Thyroid gland (tissue), 4 donors: ENCODE measurements around the gene PRELID2. TPM values are rescaled to one million over a fixed set of nuclear protein-coding genes. Genes with fewer than 3 reads are reported as not detected.
A peak's percentile ranks its signal among the peaks of the same experiment; 100 is the strongest.
"Not testable (repeated sequence)": the region's sequence is repeated elsewhere in the genome, so short reads cannot be mapped to it uniquely, and the experiment has no call there.

ENCODE experiments used
- DNase-seq, 2 donors: peaks; one replicate each; pipeline ENCODE4 v3.0.0-alpha.2; 2019
- H3K27ac ChIP-seq, 3 donors: fragments of 200-600 bp; sonication (generic); 1 replicate in 2 of 3; 2 replicates in 1 of 3; pipeline ENCODE4 v1.5.1; 2016 to 2019; ENCODE audit warnings: mild to moderate bottlenecking in 1 of 3, moderate library complexity in 1 of 3
- H3K27me3 ChIP-seq: fragments of 200-600 bp; sonication (generic); one replicate; pipeline ENCODE4 v1.5.1; 2019
- H3K36me3 ChIP-seq, 2 donors: fragments of 200-600 bp; sonication (generic); one replicate each; pipeline ENCODE4 v1.5.1; 2016 to 2019
- H3K4me1 ChIP-seq, 2 donors: fragments of 200-600 bp; sonication (generic); one replicate each; pipeline ENCODE4 v1.5.1; 2017 to 2019
- H3K4me3 ChIP-seq, 3 donors: fragments of 200-600 bp; sonication (generic); replicated peaks in 1 of 3; 1 replicate in 2 of 3; 2 replicates in 1 of 3; pipeline ENCODE4 v1.5.1; 2016; ENCODE audit warnings: mild to moderate bottlenecking in 1 of 3
- H3K9me3 ChIP-seq: fragments of 200-600 bp; sonication (generic); one replicate; pipeline ENCODE4 v1.5.1; 2017
- CTCF ChIP-seq, 6 experiments: fragments of 200-600 bp in 3 of 6; fragments of 450-650 bp in 3 of 6; sonication (generic) in 3 of 6; IDR thresholded peaks; one replicate each; pipeline ENCODE4 v1.5.1; 2016 to 2019; ENCODE audit warnings: antibody characterized with exemption in 6 of 6, mild to moderate bottlenecking in 2 of 6, inconsistent platforms in 1 of 6, moderate library complexity in 1 of 6
- POLR2A ChIP-seq, 2 donors: fragments of 450-650 bp; IDR thresholded peaks; one replicate each; pipeline ENCODE4 v1.6.1; 2017; ENCODE audit warnings: antibody characterized with exemption in 2 of 2, mild to moderate bottlenecking in 2 of 2, moderate library complexity in 1 of 2
- WGBS, 2 donors: methylation state at CpG; one replicate each; pipeline ENCODE4 v1.1.5; 2017; 5-methylcytosine and 5-hydroxymethylcytosine counted together
- intact Hi-C: fragments of 100-400 bp; cut with DNase I; formaldehyde crosslinking; loops from one replicate; pipeline ENCODE4 v1.15.1; 2023
- total RNA-seq, 4 donors: library from RNA; depleted of rRNA; stranded (reverse); fragments of >200 nt; gene quantifications; one replicate each; pipeline ENCODE4 v1.2.3, GENCODE V29; 2016

Gene PRELID2
- total RNA-seq, 4 donors from 2014 or later, result 11.5 to 27.9 (median 21.4) TPM

- peaks cover 4 to 9% of the 10 kb centered on the region in 2 donors for H3K4me1 ChIP-seq
- TF ChIP-seq POLR2A (IDR thresholded peaks at IDR 0.05), result no peak
- TF ChIP-seq CTCF (IDR thresholded peaks at IDR 0.05), result no peak
- intact Hi-C loops, result no loop called here
- H3K27me3 ChIP-seq, result no peaks in the 10 kb centered on the region
- H3K4me3 ChIP-seq, result no peak overlapping the region
- no peak overlapping the region for H3K27ac ChIP-seq
- no peaks in the 10 kb centered on the region for H3K9me3 ChIP-seq
- no peak for DNase-seq
- 66 to 71% methylated on average over 1 of the region's 1 CpG for WGBS, 2 donors
- H3K36me3 ChIP-seq, result no peaks in the 10 kb centered on the region
Observed at GRCh38 chr5:145867806-145868205, 32.7 kb upstream of the PRELID2 start.

GRCh38 chr5:145864432-145864831 is 29.3 kb upstream of the PRELID2 start:
- H3K4me3 ChIP-seq, H3K9me3 ChIP-seq, H3K27ac ChIP-seq, H3K27me3 ChIP-seq, DNase-seq, H3K36me3 ChIP-seq, intact Hi-C loops: not testable (repeated sequence)
- WGBS, 2 donors, result 82 to 83% methylated on average over 2 of the region's 2 CpGs
- peaks cover 12 to 22% of the 10 kb centered on the region in 2 donors for H3K4me1 ChIP-seq

GRCh38 chr5:145863003-145863402 is 27.9 kb upstream of the PRELID2 start:
- H3K4me1 ChIP-seq, result peaks cover 17 to 25% of the 10 kb centered on the region in 2 donors
- DNase-seq, result no peak
- no peaks in the 10 kb centered on the region for H3K9me3 ChIP-seq
- no peak for TF ChIP-seq CTCF (IDR thresholded peaks at IDR 0.05)
- no peak for TF ChIP-seq POLR2A (IDR thresholded peaks at IDR 0.05)
- H3K4me3 ChIP-seq, result no peak overlapping the region
- no peak overlapping the region for H3K27ac ChIP-seq
- 52 to 53% methylated on average over 3 of the region's 3 CpGs for WGBS, 2 donors
- no peaks in the 10 kb centered on the region for H3K27me3 ChIP-seq
- intact Hi-C loops, result no loop called here
- no peaks in the 10 kb centered on the region for H3K36me3 ChIP-seq

DNA sequence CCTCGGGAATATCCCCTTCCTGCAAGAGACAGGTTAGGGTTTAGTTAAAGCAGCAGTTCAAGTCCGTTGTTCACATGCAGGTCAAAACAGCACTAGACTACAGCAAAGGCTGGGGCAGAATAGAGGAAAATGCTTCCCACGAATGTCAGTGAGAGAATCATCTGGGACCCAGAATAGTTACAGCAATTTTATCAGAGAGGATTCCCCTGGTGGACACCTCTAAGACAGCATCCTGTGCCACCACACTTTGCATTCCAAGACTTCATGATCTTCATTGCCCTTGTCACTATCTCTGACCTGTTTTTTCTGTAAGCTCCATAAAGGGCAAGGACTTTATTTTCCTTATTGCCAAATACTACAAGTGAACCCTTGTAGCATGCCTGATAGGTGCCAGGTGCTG is 24.8 kb upstream of the PRELID2 start:
- 65 to 76% methylated on average over 3 of the region's 3 CpGs for WGBS, 2 donors
- Histone ChIP-seq H3K4me3 (no peak overlapping the region), H3K9me3 (no peaks in the 10 kb centered on the region), H3K36me3 (no peaks in the 10 kb centered on the region), H3K4me1 (peaks cover 25 to 43% of the 10 kb centered on the region in 2 donors), H3K27ac (peak overlapping the region in 2 of 3 donors; percentile 18 to 58), H3K27me3 (no peaks in the 10 kb centered on the region)
- TF ChIP-seq CTCF (IDR thresholded peaks at IDR 0.05) (no peak), POLR2A (IDR thresholded peaks at IDR 0.05) (no peak)
- intact Hi-C loops, result no loop called here
- DNase-seq, result no peak

- H3K9me3 ChIP-seq, result no peaks in the 10 kb centered on the region
- H3K27ac ChIP-seq, result peak overlapping the region in 2 of 3 donors; percentile 18 to 58
Observed at GRCh38 chr5:145859453-145859852, 24.3 kb upstream of the PRELID2 start.

More at GRCh38 chr5:145859453-145859852, 24.3 kb upstream of the PRELID2 start:
- peaks cover 25 to 43% of the 10 kb centered on the region in 2 donors for H3K4me1 ChIP-seq
- no peak overlapping the region for H3K4me3 ChIP-seq
- TF ChIP-seq POLR2A (IDR thresholded peaks at IDR 0.05) (no peak), CTCF (IDR thresholded peaks at IDR 0.05) (no peak)
- H3K36me3 ChIP-seq, result no peaks in the 10 kb centered on the region
- intact Hi-C loops, result no loop called here
- 53 to 71% methylated on average over 6 of the region's 6 CpGs for WGBS, 2 donors
- DNase-seq, result peak in 1 of 2 donors; percentile 16
- no peaks in the 10 kb centered on the region for H3K27me3 ChIP-seq
